Measurements from ENCODE around the gene TAF1B.
"Not testable (repeated sequence)": the region's sequence is repeated elsewhere in the genome, so short reads cannot be mapped to it uniquely, and the experiment has no call there.

The TAF1B gene

DNA sequence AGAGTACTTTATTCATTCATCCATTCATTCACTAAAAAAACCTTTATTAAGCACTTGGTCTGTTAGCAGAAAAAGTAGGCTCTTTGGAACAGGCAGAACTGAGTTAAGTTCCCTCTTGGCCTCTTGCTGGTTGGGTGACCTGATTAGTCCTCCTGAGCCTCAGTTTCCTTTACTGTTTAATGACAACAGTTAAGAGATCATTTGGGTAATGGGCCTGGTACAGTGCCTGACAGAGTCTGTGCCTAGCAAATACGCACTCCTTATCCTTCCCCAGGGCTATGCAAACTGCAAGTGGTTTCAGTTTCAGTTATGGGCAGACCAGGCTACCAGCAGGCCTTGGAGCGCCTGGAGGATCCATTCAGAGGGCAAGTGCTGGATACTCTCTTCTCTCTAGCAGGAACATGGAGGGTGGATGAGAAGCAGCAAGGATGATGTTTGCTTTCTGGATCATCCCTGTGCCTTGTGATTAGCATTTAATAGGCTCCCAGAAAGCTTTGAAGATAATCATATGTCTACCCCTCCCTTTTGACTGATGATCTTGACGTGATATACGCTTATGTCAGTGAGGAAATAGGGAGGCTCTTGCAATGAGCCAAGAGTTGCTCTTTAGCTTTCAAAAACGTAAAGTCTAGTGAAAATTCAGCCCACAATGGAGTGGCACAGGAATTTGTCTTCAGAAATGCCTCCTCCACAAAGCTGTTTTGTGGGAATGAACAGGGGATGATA, 12.4 kb upstream of the TAF1B start:
- Mint-ChIP-seq H3K4me3 (no peak overlapping the region), H3K27ac (no peak overlapping the region)

DNA sequence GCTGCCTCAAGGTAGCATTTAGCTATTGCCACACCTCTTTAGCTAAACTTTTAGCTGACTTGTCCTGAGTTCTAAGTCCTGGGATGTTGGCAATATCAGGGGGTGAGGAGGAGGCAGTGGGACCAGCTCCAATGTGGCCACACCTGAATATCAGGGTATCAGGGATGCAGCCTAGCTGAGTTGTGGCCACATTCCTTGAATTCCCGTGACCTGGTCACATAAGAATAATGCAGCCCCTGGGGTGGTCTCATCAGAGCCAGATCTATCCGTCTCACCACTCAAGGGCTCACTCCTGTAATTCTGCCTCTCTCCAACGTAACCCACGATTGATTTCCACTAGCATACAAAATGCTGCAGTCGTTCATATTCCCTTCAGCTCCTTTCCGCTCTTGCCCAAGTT, 11.6 kb upstream of the TAF1B start:
- H3K4me3 Mint-ChIP-seq = no peak overlapping the region
- ATAC-seq (replicated peaks) (no peak), DNase-seq (no peak)
- no peaks in the 10 kb centered on the region for H3K27me3 Mint-ChIP-seq
- no peaks in the 10 kb centered on the region for H3K9me3 Mint-ChIP-seq
- no peaks in the 10 kb centered on the region for H3K36me3 Mint-ChIP-seq (ENCODE audit: insufficient read depth)
- H3K4me1 Mint-ChIP-seq (ENCODE audit: low read depth in 2 of 2) = no peaks in the 10 kb centered on the region
- H3K27ac Mint-ChIP-seq = no peak overlapping the region

More for the DNA sequence above, 12.4 kb upstream of the TAF1B start:
- ATAC-seq (replicated peaks) (no peak), DNase-seq (no peak)
- Mint-ChIP-seq H3K4me1 (ENCODE audit: low read depth in 2 of 2) (no peaks in the 10 kb centered on the region), H3K36me3 (ENCODE audit: insufficient read depth) (no peaks in the 10 kb centered on the region), H3K9me3 (no peaks in the 10 kb centered on the region), H3K27me3 (no peaks in the 10 kb centered on the region)

DNA sequence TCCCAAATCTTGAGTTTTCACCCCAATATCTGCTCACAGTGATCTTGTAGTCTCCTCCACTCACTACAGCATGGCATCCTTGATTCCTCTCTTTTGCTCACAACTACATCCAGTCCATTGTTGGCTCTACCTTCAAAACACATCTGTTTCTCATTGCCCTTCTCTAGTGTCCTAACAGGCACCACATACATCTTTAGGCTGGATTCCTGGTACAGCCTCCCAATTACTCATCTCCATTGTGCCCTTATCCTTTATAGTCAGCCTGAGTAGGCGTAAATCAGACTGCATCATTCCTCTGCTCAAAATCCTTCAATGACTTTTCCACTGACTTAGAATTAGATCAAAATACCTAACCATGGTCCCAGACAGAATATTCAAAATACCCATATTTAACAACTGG, 10.7 kb upstream of the TAF1B start:
- Mint-ChIP-seq H3K27me3 (no peaks in the 10 kb centered on the region), H3K27ac (no peak overlapping the region), H3K4me3 (no peak overlapping the region), H3K36me3 (ENCODE audit: insufficient read depth) (no peaks in the 10 kb centered on the region), H3K9me3 (no peaks in the 10 kb centered on the region), H3K4me1 (ENCODE audit: low read depth in 2 of 2) (no peaks in the 10 kb centered on the region)
- DNase-seq (no peak), ATAC-seq (replicated peaks) (no peak)

GRCh38 chr2:9835068-9835467, 8.2 kb upstream of the TAF1B start:
- not testable (repeated sequence) for H3K9me3 Mint-ChIP-seq; H3K27me3 Mint-ChIP-seq; H3K36me3 Mint-ChIP-seq (ENCODE audit: insufficient read depth); DNase-seq; H3K4me3 Mint-ChIP-seq; ATAC-seq (replicated peaks); H3K4me1 Mint-ChIP-seq (ENCODE audit: low read depth in 2 of 2); H3K27ac Mint-ChIP-seq

DNA sequence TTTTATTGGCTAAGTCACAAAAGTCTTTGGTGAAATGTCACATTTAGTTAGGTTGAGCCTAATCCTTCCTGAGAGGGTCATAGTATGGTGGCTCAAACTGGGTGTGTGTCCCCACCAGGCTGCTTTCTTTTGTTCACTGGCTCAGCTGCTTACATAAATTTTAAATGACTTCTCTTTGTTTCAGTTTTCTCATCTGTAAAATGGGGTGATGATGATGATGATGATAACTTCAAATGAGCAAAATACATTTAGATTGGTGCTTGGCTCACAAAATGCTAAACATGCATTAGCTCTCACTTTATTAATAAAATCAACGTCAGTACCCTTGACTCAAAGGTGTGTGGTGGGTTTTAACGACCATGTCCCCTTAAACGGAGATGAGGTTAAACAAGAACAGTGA, 7.2 kb upstream of the TAF1B start:
- ATAC-seq (replicated peaks) = no peak
- H3K9me3 Mint-ChIP-seq = no peaks in the 10 kb centered on the region
- no peaks in the 10 kb centered on the region for H3K27me3 Mint-ChIP-seq
- no peak for DNase-seq
- H3K4me1 Mint-ChIP-seq (ENCODE audit: low read depth in 2 of 2) = no peaks in the 10 kb centered on the region
- no peak overlapping the region for H3K4me3 Mint-ChIP-seq
- no peak overlapping the region for H3K27ac Mint-ChIP-seq
- H3K36me3 Mint-ChIP-seq (ENCODE audit: insufficient read depth) = no peaks in the 10 kb centered on the region

- Mint-ChIP-seq H3K27me3 (no peaks in the 10 kb centered on the region), H3K9me3 (no peaks in the 10 kb centered on the region), H3K4me3 (no peak overlapping the region), H3K36me3 (ENCODE audit: insufficient read depth) (no peaks in the 10 kb centered on the region), H3K27ac (no peak overlapping the region), H3K4me1 (ENCODE audit: low read depth in 2 of 2) (no peaks in the 10 kb centered on the region)
- DNase-seq (no peak), ATAC-seq (replicated peaks) (no peak)
These were observed 6.8 kb upstream of the TAF1B start for GRCh38 chr2:9836517-9836916.

- Mint-ChIP-seq H3K36me3 (ENCODE audit: insufficient read depth) (no peaks in the 10 kb centered on the region), H3K27ac (no peak overlapping the region), H3K9me3 (no peaks in the 10 kb centered on the region), H3K27me3 (no peaks in the 10 kb centered on the region), H3K4me1 (ENCODE audit: low read depth in 2 of 2) (no peaks in the 10 kb centered on the region), H3K4me3 (no peak overlapping the region)
- ATAC-seq (replicated peaks) = no peak
- DNase-seq = no peak
These were observed 5.8 kb upstream of the TAF1B start for GRCh38 chr2:9837451-9837850.

DNA sequence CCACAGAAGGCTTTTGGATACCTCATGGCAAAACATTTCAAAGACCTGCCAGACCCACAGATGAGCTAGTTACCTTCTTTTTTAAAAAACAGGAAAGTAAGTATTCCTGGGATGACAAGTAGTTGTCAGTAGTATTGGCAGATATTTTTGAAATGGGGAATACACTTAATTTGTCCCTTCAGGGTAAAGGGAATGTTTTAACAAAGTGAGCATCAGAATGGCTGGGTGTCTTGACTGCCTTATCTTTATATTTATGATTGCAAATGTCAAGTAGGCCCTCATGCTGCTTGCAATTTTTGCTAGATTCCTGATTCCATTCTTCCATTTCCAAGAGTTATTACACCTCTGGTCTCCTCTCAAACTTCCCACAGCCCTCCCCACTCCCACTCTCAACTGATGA, 4.9 kb upstream of the TAF1B start:
- Mint-ChIP-seq H3K4me3 (no peak overlapping the region), H3K36me3 (ENCODE audit: insufficient read depth) (peaks cover 8% of the 10 kb centered on the region), H3K27ac (no peak overlapping the region), H3K27me3 (no peaks in the 10 kb centered on the region), H3K9me3 (no peaks in the 10 kb centered on the region), H3K4me1 (ENCODE audit: low read depth in 2 of 2) (peaks cover 0 to 5% of the 10 kb centered on the region in 2 donors)
- ATAC-seq (replicated peaks) (no peak), DNase-seq (no peak)

DNA sequence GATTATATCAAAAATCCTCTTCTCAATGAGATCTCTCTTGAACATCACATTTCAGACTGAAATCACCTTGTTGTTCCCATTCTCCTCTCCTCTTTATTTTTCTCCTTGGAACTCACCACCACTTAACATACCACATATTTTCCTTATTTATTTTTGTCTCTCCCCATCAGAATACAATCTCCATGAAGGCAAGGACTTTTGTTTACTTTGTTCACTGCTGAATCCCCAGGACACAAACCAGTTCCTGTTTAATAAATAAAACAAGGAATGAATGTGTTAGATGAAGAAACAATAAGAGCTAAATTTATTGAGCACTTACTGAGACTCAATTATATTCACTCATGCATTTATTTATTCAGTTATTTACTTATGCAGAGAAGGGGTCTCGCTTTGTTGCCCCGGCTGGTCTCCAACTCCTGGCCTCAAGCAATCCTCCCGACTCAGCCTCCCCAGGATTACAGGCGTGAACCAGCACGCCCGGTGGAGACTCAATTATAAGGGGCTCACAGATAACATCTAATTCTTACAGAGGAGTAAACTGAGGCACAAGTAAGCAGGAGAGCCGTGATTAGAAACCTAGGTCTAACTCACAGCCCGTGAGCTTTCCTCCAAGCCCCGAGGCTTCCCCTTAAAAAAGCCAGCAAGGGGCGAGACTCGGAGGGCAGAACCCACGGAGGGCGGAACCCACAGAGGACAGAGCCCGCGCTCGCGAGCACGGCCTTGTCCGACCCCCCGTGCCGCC, 616 bp upstream of the TAF1B start:
- DNase-seq = no peak
- Mint-ChIP-seq H3K4me3 (peak overlapping the region; percentile 83 to 89), H3K4me1 (ENCODE audit: low read depth in 2 of 2) (peaks cover 23 to 35% of the 10 kb centered on the region in 2 donors), H3K27me3 (no peaks in the 10 kb centered on the region), H3K27ac (peak overlapping the region; percentile 82 to 96), H3K36me3 (ENCODE audit: insufficient read depth) (peaks cover 23% of the 10 kb centered on the region), H3K9me3 (no peaks in the 10 kb centered on the region)
- no peak for ATAC-seq (replicated peaks)

GRCh38 chr2:9844036-9844483, 786 bp downstream of the TAF1B start:
- ATAC-seq (replicated peaks) (no peak), DNase-seq (no peak)
- Mint-ChIP-seq H3K36me3 (ENCODE audit: insufficient read depth) (peaks cover 31% of the 10 kb centered on the region), H3K4me1 (ENCODE audit: low read depth in 2 of 2) (peaks cover 23 to 41% of the 10 kb centered on the region in 2 donors), H3K9me3 (no peaks in the 10 kb centered on the region), H3K4me3 (peak overlapping the region; percentile 83 to 89), H3K27ac (peak overlapping the region; percentile 82 to 96), H3K27me3 (no peaks in the 10 kb centered on the region)

DNA sequence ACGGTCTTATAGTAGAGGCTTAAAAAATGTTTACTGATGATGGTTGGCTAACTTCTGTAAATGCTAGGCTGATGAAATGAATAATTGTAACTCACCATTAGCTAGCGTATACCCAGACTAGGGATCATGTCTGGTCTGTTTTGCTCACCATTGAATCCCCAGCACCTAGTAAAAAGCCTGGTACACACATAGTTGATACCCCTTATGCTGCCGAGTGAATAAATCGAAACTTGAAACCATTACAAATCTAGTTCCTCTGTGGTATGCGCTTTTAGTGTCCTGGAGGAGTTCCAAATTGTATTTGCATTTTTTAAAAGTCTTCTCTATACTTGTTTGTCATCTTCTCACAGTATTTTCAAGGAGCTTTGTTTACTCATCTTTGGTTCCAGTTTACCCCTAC, 1.3 kb downstream of the TAF1B start:
- Mint-ChIP-seq H3K27ac (peak overlapping the region; percentile 82 to 96), H3K27me3 (no peaks in the 10 kb centered on the region), H3K4me3 (peak overlapping the region; percentile 83 to 89), H3K36me3 (ENCODE audit: insufficient read depth) (peaks cover 36% of the 10 kb centered on the region), H3K4me1 (ENCODE audit: low read depth in 2 of 2) (peaks cover 23 to 41% of the 10 kb centered on the region in 2 donors), H3K9me3 (no peaks in the 10 kb centered on the region)
- no peak for ATAC-seq (replicated peaks)
- no peak for DNase-seq

DNA sequence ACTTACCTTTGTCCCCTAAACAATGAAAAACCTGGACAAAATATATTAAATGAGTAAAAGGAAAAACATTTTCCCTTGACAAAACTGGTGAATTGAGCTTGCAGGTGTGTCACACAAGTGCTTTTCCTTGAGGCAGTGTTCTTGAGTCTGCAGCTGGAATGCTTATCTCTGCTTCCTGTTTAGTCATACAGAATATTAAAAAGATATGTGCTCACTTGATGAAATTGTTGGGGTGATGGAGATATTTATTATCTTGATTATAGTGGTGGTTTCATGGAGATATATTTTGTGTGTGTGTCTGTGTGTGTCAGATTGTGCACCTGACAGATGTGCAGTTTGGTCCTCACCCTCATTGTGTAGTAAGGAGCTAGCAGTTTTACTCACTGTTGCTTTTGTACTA, 3.3 kb downstream of the TAF1B start:
- H3K4me1 Mint-ChIP-seq (ENCODE audit: low read depth in 2 of 2) = peaks cover 23 to 45% of the 10 kb centered on the region in 2 donors
- no peaks in the 10 kb centered on the region for H3K27me3 Mint-ChIP-seq
- H3K36me3 Mint-ChIP-seq (ENCODE audit: insufficient read depth) = peaks cover 55% of the 10 kb centered on the region
- H3K9me3 Mint-ChIP-seq = no peaks in the 10 kb centered on the region
- no peak overlapping the region for H3K27ac Mint-ChIP-seq
- ATAC-seq (replicated peaks) = no peak
- H3K4me3 Mint-ChIP-seq = no peak overlapping the region
- no peak for DNase-seq

DNA sequence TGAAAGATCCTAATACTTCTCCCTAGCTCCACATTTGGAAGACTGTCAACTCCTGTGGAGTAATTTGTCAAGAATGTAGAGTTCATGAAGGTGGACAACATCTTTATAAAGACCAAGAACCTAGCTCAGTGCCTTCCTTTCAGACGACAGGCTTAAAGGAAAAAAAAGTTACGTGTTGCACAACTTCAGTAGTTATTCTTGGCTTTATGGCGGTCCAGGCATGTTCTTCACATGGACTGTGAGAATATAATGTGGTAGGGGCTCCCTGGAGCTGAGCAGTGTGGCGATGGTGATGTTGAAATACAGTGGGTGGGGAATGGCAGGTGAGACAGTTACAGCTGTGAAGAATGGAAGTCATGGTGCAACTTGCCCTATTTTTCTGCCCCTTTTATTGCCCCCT, 3.9 kb downstream of the TAF1B start:
- Mint-ChIP-seq H3K4me3 (no peak overlapping the region), H3K4me1 (ENCODE audit: low read depth in 2 of 2) (peaks cover 23 to 45% of the 10 kb centered on the region in 2 donors), H3K36me3 (ENCODE audit: insufficient read depth) (peaks cover 59% of the 10 kb centered on the region), H3K9me3 (no peaks in the 10 kb centered on the region), H3K27ac (no peak overlapping the region), H3K27me3 (no peaks in the 10 kb centered on the region)
- ATAC-seq (replicated peaks) = no peak
- DNase-seq = no peak

- no peak for ATAC-seq (replicated peaks)
- Mint-ChIP-seq H3K36me3 (ENCODE audit: insufficient read depth) (peaks cover 77% of the 10 kb centered on the region), H3K9me3 (no peaks in the 10 kb centered on the region), H3K4me1 (ENCODE audit: low read depth in 2 of 2) (peaks cover 0 to 16% of the 10 kb centered on the region in 2 donors), H3K27ac (no peak overlapping the region), H3K27me3 (no peaks in the 10 kb centered on the region), H3K4me3 (no peak overlapping the region)
- DNase-seq = no peak
These were observed 9.6 kb downstream of the TAF1B start for GRCh38 chr2:9852881-9853280.

Measured in effector memory CD8-positive, alpha-beta T cell (primary cell).